NCI-H2171 treated with DMSO at 0.1 percent for 48 hours (cell line): ENCODE data around the gene NLGN1.

Experiments
- DNase-seq: peaks from one replicate; lab custom pipeline; 2025; lab: John Stamatoyannopoulos, UW

The NLGN1 gene

GRCh38 chr3:173838644-173839043, 441.1 kb downstream of the NLGN1 start:
- DNase-seq: no peak

DNA sequence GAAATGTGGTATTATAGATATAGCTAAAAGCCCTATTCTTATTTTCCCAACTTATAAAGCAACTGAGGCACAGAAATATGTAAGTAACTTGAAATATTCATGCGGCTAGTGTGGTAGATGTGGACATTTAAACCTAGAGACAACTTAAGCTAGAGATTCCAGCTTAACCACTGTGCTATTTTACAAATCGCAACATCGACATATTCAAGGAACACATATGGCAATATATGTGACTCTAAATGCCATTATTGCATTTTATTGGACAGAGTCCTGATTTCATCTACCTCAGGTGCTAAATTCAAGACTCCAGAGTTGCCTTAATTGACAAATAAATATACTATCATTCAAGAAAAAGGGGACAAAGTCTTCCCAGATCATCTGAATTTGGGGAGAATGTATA, 442.3 kb downstream of the NLGN1 start:
- no peak for DNase-seq

DNA sequence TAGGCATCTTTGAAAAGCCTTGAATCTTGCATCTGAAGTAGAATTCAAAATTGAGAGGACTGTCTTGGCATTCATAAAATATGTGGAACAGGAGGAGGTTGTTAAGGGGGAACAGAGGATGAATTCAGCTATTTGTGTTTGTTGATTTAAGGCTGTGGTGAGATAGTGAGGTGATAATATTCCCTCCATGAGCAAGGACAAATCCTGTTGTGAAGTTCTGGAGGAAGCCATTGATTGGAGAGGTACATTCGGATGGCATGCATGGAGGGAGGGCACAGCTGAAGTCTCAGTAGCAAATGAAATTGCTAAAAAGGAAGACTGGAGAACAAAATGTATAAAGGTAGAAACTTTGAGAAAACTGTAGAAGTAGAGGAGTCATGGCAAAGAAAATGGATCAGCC, 443.8 kb downstream of the NLGN1 start:
- no peak for DNase-seq

GRCh38 chr3:173843060-173843459, 445.5 kb downstream of the NLGN1 start:
- DNase-seq: no peak

DNA sequence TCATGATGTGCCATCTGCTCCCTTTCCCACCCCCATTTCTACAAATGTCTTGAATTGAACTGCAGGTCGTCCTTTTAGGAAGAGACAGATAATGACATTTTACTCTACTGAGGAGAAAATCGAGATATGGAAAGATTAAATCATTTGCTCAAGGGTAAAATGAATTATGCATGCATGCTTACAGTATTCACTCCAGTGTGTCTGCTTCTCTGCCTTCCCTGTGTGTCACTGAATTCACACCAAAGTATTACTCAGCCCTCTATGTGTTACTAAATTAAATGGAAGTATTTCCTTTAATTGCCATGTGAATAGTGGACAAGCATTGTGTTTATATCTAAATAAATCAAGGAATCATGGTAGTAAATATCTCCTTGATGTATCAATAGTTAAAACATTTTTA, 449.0 kb downstream of the NLGN1 start:
- no peak for DNase-seq

- no peak for DNase-seq
Measured at GRCh38 chr3:173849489-173849888, 451.9 kb downstream of the NLGN1 start.

- no peak for DNase-seq
Measured at GRCh38 chr3:173857154-173857553, 459.6 kb downstream of the NLGN1 start.

DNA sequence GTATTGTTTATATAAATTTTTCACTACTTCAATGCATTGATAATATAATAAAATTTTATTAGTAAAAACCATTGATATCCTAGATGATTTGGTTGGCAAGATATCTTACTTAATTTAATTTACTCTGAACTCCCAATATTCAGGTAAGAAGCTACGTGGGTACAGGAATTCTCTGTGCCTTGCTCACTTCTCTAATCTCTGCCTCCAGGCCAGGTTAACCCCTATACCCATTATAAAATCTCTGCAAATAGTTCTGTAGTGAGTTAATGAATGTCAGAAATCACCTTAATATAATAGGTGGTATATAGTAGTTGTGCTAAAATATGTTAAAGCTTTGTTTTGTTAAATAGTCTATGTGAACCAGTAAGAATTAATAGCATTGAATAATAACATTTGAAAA, 465.2 kb downstream of the NLGN1 start:
- no peak for DNase-seq

GRCh38 chr3:173863551-173863950, 466.0 kb downstream of the NLGN1 start:
- no peak for DNase-seq

DNA sequence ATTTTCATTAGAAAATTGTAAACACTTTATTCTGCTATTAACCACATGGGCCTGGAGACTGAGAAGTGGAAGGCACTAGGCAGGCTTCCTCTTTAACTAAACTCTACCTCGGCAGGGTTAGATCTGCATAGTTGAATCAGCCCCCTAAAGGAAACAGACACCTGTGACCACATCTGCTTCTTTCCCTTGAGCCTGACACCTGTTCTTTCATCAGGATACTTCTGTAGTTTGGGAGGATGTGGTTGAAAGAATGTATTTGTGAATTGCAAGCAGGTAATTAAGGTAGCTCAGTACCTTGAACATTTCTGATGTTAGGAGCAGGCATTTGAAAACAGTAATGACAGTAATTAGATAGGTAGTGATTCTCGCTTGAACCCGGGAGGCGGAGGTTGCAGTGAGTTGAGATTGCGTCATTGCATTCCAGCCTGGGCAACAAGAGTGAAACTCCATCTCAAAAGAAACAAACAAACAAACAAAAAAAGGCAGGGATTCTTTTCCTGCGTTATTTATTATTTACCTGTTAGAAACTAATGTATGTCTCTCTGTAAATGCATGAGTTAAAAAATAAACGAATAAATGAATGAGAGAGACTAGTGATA, 468.5 kb downstream of the NLGN1 start:
- peak; percentile 12 for DNase-seq

GRCh38 chr3:173869766-173870165, 472.2 kb downstream of the NLGN1 start:
- no peak for DNase-seq

GRCh38 chr3:173870976-173871375, 473.4 kb downstream of the NLGN1 start:
- DNase-seq: no peak

GRCh38 chr3:173875790-173876189, 478.2 kb downstream of the NLGN1 start:
- DNase-seq: no peak

GRCh38 chr3:173876476-173876875, 478.9 kb downstream of the NLGN1 start:
- no peak for DNase-seq

DNA sequence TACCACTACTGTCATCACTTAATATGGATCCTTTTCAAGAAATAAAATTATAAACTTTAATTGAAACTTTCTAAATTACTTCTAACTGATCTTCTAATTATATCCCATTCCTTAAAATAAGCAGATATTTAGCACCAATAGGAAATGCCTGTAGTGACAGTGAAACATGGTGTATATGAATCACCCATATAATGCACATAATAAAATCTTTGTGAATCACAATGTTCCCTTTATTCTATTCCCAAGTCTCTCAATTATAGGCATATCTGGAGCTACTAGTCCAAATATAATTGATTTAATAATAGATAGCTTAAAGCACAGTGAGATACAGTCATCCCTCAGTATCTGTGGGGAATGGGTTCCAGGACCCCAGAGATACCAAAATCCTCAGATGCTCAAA, 490.3 kb downstream of the NLGN1 start:
- no peak for DNase-seq

GRCh38 chr3:173889596-173889995, 492.1 kb downstream of the NLGN1 start:
- DNase-seq: no peak

GRCh38 chr3:173890091-173890490, 492.5 kb downstream of the NLGN1 start:
- no peak for DNase-seq

DNA sequence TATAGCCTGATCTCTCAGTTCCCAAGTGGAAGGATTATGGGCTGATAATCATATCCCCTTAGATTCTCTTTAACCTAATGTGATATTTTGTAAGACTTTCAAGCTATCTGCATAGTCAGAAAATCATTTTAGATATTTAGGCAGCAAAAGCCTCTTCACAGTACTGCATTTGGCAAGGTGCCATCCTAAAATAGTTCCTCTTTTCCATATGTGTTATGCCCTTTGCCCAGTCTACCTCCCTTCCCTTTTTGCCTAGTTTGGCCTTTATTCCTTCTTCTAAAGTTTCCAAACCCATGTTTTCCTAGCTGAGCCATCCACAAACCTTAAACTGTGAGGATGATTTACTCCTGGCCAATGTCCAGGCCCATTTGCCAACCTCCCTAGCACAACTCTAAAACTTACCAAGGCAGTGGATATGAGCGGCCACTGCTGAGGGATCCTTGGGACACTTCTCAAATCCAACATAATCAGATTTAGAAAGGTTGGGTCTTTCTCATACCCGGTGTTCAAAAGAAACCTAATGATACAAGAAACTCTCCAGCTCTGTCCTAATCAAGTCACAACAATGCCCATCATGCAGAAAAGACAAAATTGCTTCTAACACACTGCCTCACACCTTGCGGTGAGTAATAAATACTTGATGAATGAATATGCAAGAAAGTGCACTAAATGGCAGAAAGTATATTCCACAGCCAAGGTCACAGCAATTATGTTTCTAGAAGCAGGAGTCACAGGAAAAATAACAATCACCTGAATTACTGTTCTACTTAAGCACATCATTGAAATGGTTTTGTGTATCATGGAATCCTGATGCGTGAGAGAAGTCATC, 493.9 kb downstream of the NLGN1 start:
- no peak for DNase-seq

GRCh38 chr3:173892547-173892946, 495.0 kb downstream of the NLGN1 start:
- no peak for DNase-seq

GRCh38 chr3:173893066-173893465, 495.5 kb downstream of the NLGN1 start:
- DNase-seq: no peak

DNA sequence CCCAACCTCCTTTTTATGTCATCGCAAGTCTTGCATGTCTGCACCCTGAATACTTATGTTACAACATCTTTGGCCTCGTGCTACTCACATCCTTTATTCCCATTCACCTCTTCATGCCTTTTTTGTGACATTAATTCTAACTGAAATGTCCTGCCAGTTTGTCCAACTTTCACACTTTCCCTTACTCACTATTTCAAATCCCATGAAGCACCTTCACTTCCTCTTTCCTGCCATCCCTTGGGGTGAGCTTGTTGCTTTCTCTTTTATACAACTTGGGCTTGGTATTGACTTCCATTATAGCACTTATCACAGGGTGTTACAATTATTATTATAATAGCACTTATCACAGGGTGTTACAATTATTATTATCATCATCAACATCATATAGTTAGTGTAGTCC, 496.3 kb downstream of the NLGN1 start:
- no peak for DNase-seq

- DNase-seq: no peak
Measured at GRCh38 chr3:173897631-173898030, 500.1 kb downstream of the NLGN1 start.

DNA sequence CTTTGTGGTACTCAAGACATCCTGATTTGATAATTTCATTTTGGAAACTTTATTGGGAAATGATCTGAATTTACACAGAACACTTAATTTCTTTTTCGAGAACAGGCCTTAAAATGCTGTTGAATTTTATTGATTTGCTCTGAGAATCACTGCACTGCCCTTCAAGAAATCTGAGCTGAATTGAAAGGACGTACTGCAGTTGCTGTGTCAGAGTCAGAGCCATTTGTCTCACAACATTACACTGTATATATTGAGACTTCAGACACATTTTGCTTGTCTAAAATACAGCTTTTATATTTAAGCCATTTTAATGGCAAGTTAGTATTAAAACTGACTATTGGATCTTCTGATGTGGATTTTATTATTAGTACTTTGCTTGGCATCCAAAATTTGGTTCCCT, 504.1 kb downstream of the NLGN1 start:
- DNase-seq: no peak

DNA sequence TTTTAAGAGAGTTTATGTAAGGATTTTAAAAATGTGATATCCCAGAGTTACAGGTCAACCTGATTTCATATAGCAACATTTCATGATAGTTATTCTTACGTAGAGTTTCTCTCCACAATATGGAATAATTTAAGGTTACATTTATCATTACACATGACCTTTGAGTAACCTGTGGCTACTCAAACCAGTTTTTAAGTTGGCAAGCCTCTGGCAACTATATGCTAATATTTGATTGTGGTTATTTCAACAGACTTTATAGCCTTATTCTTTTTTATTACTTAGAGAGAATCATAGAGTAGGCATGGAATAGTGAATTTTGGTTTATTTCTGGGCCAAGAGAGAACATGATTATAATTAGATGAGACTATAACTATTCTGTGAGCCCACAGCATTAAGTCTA, 504.9 kb downstream of the NLGN1 start:
- no peak for DNase-seq
